ENCODE data around the gene SEMA5B.
A peak's percentile ranks its signal among the peaks of the same experiment; 100 is the strongest.

SEMA5B gene

GRCh38 chr3:122979211-122979610, 48.4 kb downstream of the SEMA5B start:
- DNase-seq (ENCODE audit: low read depth), result no peak
- TF ChIP-seq CTCF (IDR thresholded peaks at IDR 0.05; ENCODE audit: insufficient read depth, low read depth, low read length, missing control alignments), result no peak
- H3K4me3 ChIP-seq (ENCODE audit: low read length), result no peak overlapping the region

- no peak for TF ChIP-seq CTCF (IDR thresholded peaks at IDR 0.05; ENCODE audit: insufficient read depth, low read depth, low read length, missing control alignments)
- H3K4me3 ChIP-seq (ENCODE audit: low read length), result no peak overlapping the region
- no peak for DNase-seq (ENCODE audit: low read depth)
Observed at GRCh38 chr3:122978569-122978968, 49.0 kb downstream of the SEMA5B start.

DNA sequence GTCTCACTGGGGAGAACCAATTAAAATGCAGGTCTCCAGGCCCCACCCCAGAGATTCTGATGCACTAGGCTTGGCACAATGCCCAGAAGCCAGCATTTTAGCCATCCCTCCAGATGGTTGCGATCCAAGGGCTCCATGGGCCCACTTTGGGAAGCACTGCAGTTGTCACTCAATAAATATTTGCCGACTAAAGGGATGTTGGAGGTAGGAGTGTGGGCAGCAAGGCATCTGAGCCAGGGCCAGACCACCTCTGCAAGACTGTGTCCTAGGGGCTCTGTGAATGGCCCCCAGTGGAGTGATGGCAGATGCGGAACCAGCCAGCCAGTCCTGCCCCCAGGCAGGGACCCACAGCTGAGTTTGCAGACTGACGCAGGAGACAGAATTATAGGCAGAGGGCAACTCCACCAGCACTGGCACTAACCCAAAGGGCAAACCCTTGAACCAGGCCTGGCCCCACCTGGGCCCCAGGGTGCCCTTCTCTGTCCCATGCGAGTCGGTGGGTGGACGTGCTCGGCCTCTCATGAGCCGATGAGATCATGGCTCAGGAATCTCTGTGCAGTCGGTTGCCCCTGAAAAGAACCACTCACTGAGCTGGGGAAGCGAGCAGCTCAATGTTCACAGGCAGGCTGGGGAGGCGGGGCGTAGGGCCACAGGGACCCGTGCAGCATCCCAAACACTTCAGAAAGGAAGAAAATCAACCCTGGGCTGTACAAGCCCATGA, 49.7 kb downstream of the SEMA5B start:
- TF ChIP-seq CTCF (IDR thresholded peaks at IDR 0.05; ENCODE audit: insufficient read depth, low read depth, low read length, missing control alignments), result no peak
- peak; percentile 52 for DNase-seq (ENCODE audit: low read depth)
- H3K4me3 ChIP-seq (ENCODE audit: low read length), result no peak overlapping the region

GRCh38 chr3:122975924-122976293, 51.7 kb downstream of the SEMA5B start:
- no peak overlapping the region for H3K4me3 ChIP-seq (ENCODE audit: low read length)
- no peak for DNase-seq (ENCODE audit: low read depth)
- TF ChIP-seq CTCF (IDR thresholded peaks at IDR 0.05; ENCODE audit: insufficient read depth, low read depth, low read length, missing control alignments), result no peak

GRCh38 chr3:122975163-122975923, 52.2 kb downstream of the SEMA5B start:
- TF ChIP-seq CTCF (IDR thresholded peaks at IDR 0.05; ENCODE audit: insufficient read depth, low read depth, low read length, missing control alignments), result no peak
- DNase-seq (ENCODE audit: low read depth), result peak; percentile 50
- no peak overlapping the region for H3K4me3 ChIP-seq (ENCODE audit: low read length)

DNA sequence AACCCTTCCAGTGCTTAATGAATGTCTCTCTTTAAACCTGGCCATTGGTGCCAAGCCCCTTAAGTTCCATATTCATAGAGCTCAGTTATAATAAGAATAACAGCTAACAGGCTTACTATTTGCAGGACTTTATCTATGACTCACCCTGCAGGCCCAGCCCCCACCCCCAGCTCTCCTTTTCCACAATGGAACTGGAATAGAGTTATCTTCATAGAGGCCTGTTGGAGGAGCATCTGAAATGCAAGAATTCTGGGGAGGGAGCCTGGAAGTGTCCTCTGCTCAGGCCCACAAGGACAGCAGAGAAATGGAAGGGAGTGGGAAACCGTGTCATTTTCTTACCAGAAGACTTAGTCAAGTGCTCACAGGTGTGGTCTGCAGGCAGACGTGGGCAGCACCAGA, 52.8 kb downstream of the SEMA5B start:
- no peak for TF ChIP-seq CTCF (IDR thresholded peaks at IDR 0.05; ENCODE audit: insufficient read depth, low read depth, low read length, missing control alignments)
- peak; percentile 43 for DNase-seq (ENCODE audit: low read depth)
- no peak overlapping the region for H3K4me3 ChIP-seq (ENCODE audit: low read length)
